Prostate gland (tissue), 2 donors: ENCODE measurements around the gene BNC2. TPM values are rescaled to one million over a fixed set of nuclear protein-coding genes. Genes with fewer than 3 reads are reported as not detected.

Experiments
- DNase-seq: peaks from one replicate; pipeline ENCODE4 v3.0.0-alpha.2; 2019; ENCODE audit warnings: low spot score
- H3K27ac ChIP-seq, 2 donors: fragments of 200-600 bp; sonication (generic); 2 replicates each; pipeline ENCODE4 v1.5.1; 2017 to 2019
- H3K27me3 ChIP-seq: fragments of 200-600 bp; sonication (generic); replicated peaks from 2 replicates; pipeline ENCODE4 v1.5.1; 2019; ENCODE audit not compliant: insufficient read depth
- H3K36me3 ChIP-seq, 2 donors: fragments of 200-600 bp; sonication (generic); 1 replicate in 1 of 2; 2 replicates in 1 of 2; pipeline versions ENCODE4 v1.5.1 to v1.8.1; 2017 to 2019
- H3K4me1 ChIP-seq: fragments of 200-600 bp; sonication (generic); replicated peaks from 2 replicates; pipeline ENCODE4 v1.5.1; 2019
- H3K4me3 ChIP-seq, 2 donors: fragments of 200-600 bp; sonication (generic); 2 replicates each; pipeline ENCODE4 v1.5.1; 2017 to 2019
- H3K9me3 ChIP-seq: fragments of 200-600 bp; sonication (generic); 2 replicates; pipeline ENCODE4 v1.5.1; 2017
- POLR2A ChIP-seq: fragments of 450-650 bp; IDR thresholded peaks from one replicate; pipeline ENCODE4 v1.6.1; 2016; ENCODE audit warnings: antibody characterized with exemption, mild to moderate bottlenecking
- POLR2AphosphoS5 ChIP-seq: sonication (generic); formaldehyde crosslinking; IDR thresholded peaks from one replicate; pipeline ENCODE4 v1.6.1; 2017; ENCODE audit warnings: antibody characterized with exemption
- WGBS: methylation state at CpG from one replicate; pipeline ENCODE4 v1.1.5; 2018; 5-methylcytosine and 5-hydroxymethylcytosine counted together
- intact Hi-C: fragments of 100-400 bp; cut with DNase I; formaldehyde crosslinking; loops from one replicate; pipeline ENCODE4 v1.14.2; 2022
- total RNA-seq, 2 donors: library from RNA; depleted of rRNA; stranded (reverse); fragments of >200 nt; gene quantifications; one replicate each; pipeline ENCODE4 v1.1.0, GENCODE V29; 2016
- TF ChIP-seq, protein P1 (sequence below), 4 experiments: fragments of 200-600 bp in 2 of 4; fragments of 450-650 bp in 2 of 4; sonication (generic) in 2 of 4; IDR thresholded peaks; 1 replicate in 3 of 4; 2 replicates in 1 of 4; pipeline ENCODE4 v1.5.1; 2016 to 2019; ENCODE audit warnings: antibody characterized with exemption in 4 of 4, mild to moderate bottlenecking in 2 of 4, moderate library complexity in 2 of 4

BNC2 gene
- total RNA-seq, 2 donors from 2014 or later, result 4.9 to 37.2 TPM

DNA sequence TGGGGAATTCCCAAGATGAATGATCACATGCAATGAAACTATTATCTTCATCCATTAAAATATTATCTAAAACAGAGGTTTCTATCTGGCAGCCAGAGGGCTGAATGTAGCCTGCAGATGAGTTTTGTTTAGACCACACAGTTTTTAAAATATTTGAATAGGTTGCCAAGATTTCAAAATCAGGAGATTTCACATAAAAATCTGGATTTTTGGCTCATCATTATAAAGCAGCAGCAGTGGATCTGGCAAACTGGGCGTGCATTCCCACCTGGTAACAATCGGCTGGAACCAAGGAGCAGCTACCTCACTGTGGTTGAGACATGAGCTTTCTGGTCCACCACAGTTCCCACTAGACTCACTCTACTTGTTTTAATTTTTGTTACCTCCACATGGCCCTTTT lies 155.1 kb downstream of the BNC2 start:
- Histone ChIP-seq H3K4me1 (no peaks in the 10 kb centered on the region), H3K27me3 (no peaks in the 10 kb centered on the region), H3K9me3 (no peaks in the 10 kb centered on the region), H3K4me3 (no peak overlapping the region), H3K36me3 (no peaks in the 10 kb centered on the region), H3K27ac (no peak overlapping the region)
- WGBS, result 58% methylated on average over 2 of the region's 2 CpGs
- DNase-seq, result no peak
- intact Hi-C loops, result no loop called here
- TF ChIP-seq, protein P1, sequence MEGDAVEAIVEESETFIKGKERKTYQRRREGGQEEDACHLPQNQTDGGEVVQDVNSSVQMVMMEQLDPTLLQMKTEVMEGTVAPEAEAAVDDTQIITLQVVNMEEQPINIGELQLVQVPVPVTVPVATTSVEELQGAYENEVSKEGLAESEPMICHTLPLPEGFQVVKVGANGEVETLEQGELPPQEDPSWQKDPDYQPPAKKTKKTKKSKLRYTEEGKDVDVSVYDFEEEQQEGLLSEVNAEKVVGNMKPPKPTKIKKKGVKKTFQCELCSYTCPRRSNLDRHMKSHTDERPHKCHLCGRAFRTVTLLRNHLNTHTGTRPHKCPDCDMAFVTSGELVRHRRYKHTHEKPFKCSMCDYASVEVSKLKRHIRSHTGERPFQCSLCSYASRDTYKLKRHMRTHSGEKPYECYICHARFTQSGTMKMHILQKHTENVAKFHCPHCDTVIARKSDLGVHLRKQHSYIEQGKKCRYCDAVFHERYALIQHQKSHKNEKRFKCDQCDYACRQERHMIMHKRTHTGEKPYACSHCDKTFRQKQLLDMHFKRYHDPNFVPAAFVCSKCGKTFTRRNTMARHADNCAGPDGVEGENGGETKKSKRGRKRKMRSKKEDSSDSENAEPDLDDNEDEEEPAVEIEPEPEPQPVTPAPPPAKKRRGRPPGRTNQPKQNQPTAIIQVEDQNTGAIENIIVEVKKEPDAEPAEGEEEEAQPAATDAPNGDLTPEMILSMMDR (IDR thresholded peaks at IDR 0.05), result no peak
- no peak for TF ChIP-seq POLR2A
- no peak for TF ChIP-seq POLR2AphosphoS5

DNA sequence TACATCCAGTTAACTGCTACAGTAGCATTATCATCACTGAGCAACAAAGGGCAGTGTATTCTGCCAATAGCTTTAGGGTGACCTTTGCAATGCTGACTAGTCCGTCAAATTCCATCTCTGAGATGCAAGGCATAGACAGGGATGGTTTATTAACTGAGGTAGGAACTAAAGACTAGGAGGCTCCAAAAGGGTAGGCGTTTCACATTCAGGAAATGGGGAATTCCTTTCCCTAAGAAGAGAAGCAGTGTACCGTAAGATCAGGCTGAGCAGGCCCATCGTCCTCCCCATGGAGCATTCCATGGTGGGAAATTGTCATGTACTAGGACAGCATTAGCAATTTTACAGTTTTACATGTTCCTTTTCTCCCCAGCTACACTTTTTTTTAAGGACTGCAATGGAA lies 157.7 kb downstream of the BNC2 start:
- Histone ChIP-seq H3K27me3 (no peaks in the 10 kb centered on the region), H3K36me3 (no peaks in the 10 kb centered on the region), H3K4me3 (no peak overlapping the region), H3K9me3 (no peaks in the 10 kb centered on the region), H3K27ac (no peak overlapping the region), H3K4me1 (no peaks in the 10 kb centered on the region)
- no peak for DNase-seq
- intact Hi-C loops, result no loop called here
- TF ChIP-seq POLR2AphosphoS5, result no peak
- TF ChIP-seq, protein P1 (IDR thresholded peaks at IDR 0.05), result no peak
- no peak for TF ChIP-seq POLR2A
- WGBS, result 89% methylated on average over 4 of the region's 4 CpGs

DNA sequence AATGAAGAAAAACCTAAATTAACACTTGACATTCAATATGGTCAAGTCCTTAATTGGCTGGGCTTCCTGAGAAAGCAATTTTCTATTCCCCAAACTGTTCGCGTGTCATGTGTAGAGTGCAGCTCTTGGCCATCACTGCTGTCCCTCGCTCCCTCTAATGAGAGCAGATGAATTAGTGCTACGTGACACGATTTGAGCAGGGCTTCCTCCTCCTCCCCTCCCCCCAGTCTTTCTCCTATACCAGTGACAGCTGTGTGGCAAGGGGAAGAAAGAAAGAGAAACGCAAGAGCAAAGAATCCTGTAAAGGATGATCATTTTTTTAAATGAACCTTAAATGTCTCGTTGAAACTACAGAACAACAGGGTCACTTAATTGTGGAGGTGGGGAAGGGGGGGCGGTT lies 159.6 kb downstream of the BNC2 start:
- Histone ChIP-seq H3K36me3 (no peaks in the 10 kb centered on the region), H3K4me3 (no peak overlapping the region), H3K4me1 (no peaks in the 10 kb centered on the region), H3K9me3 (no peaks in the 10 kb centered on the region), H3K27me3 (no peaks in the 10 kb centered on the region), H3K27ac (no peak overlapping the region)
- 85% methylated on average over 8 of the region's 8 CpGs for WGBS
- TF ChIP-seq, protein P1 (IDR thresholded peaks at IDR 0.05), result no peak
- TF ChIP-seq POLR2A (no peak), POLR2AphosphoS5 (no peak)
- no peak for DNase-seq
- intact Hi-C loops, result no loop called here

DNA sequence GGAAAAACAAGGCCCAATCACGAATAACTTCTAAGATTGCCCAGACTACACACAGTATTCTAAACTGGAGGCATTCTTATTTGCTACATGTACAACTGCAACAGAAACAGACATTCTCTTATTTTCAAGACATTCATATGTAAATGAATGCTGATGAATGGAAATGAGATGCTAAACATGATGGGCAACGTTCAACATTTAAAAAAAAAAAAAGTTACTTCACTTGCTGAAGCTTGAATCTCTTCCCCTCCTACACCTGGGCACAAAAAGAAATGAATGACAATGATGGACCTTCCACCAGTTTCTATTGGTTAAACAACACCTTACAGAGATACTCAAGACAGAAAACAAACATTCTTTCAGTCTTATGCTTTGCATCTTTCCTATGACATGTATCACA lies 160.5 kb downstream of the BNC2 start:
- TF ChIP-seq POLR2AphosphoS5 (no peak), POLR2A (no peak)
- TF ChIP-seq, protein P1 (IDR thresholded peaks at IDR 0.05), result no peak
- WGBS, result 74% methylated on average over 2 of the region's 2 CpGs
- Histone ChIP-seq H3K4me3 (no peak overlapping the region), H3K9me3 (no peaks in the 10 kb centered on the region), H3K36me3 (no peaks in the 10 kb centered on the region), H3K27me3 (no peaks in the 10 kb centered on the region), H3K27ac (no peak overlapping the region), H3K4me1 (no peaks in the 10 kb centered on the region)
- intact Hi-C loops, result no loop called here
- DNase-seq, result no peak

DNA sequence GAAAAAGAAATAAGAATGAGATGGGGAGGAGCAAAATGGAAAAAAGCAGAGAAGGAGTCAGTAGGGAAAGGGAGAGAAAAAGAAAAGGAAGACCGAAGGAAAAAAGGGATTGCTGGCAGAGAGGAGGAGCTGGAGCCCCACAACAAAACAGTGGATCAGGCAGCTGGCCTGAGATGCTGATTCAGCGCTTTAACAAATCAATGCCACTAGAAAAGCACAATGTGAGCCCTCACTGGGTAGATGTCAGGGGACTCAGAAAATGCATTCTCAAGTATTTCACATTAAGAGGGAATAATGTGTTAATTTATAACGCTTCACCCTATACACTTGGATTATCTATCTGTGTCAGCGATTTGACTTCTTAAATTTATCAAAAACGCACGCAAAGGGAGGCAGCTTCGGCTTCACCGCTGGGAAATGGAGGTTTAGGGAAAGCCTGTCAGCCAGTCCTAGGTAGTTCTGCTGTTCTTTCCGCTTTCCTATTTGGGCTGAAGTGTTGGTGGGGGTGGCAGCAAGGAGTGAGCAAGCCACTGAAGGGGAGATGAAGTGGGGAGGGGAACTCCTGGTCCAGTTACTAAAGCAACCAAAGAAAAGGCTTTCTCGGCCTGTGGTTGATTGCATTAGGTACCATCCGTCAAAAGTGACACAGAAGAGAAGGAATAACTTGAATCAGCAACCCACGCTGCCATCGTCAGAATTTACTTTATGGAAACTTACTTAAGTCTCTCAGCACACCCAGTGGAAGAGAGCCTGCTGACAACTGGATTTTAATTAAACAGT lies 161.6 kb downstream of the BNC2 start:
- no peak for DNase-seq
- Histone ChIP-seq H3K4me3 (no peak overlapping the region), H3K36me3 (no peaks in the 10 kb centered on the region), H3K27ac (no peak overlapping the region), H3K9me3 (no peaks in the 10 kb centered on the region), H3K27me3 (no peaks in the 10 kb centered on the region), H3K4me1 (no peaks in the 10 kb centered on the region)
- intact Hi-C loops, result no loop called here
- TF ChIP-seq POLR2AphosphoS5 (no peak), POLR2A (no peak)
- TF ChIP-seq, protein P1 (IDR thresholded peaks at IDR 0.05), result no peak
- 82% methylated on average over 13 of the region's 13 CpGs for WGBS
